Caki2 (cell line): Measurements from ENCODE around the gene PLAC8. TPM values are rescaled to one million over a fixed set of nuclear protein-coding genes. Genes with fewer than 3 reads are reported as not detected.
"Not testable (repeated sequence)": the region's sequence is repeated elsewhere in the genome, so short reads cannot be mapped to it uniquely, and the experiment has no call there.

Experiments used
- DNase-seq: peaks from one replicate; pipeline ENCODE4 v3.0.0-alpha.2; 2015; ENCODE audit warnings: low read depth
- in situ Hi-C: cut with HindIII; loops from 2 replicates; pipeline ENCODE4 v1.10.0; 2016; ENCODE audit warnings: low sequenced_read_pairs, low pct_unique_long_range_greater_than_20kb, mixed read lengths
- total RNA-seq: library from RNA; depleted of rRNA; stranded (reverse); fragments of >200 nt; shearing (Covaris generic); gene quantifications from 2 replicates; pipeline ENCODE4 v1.2.3, GENCODE V29; 2014; ENCODE audit warnings: low replicate concordance

The PLAC8 gene
- total RNA-seq, 1 experiment from 2014 or later, result not detected

DNA sequence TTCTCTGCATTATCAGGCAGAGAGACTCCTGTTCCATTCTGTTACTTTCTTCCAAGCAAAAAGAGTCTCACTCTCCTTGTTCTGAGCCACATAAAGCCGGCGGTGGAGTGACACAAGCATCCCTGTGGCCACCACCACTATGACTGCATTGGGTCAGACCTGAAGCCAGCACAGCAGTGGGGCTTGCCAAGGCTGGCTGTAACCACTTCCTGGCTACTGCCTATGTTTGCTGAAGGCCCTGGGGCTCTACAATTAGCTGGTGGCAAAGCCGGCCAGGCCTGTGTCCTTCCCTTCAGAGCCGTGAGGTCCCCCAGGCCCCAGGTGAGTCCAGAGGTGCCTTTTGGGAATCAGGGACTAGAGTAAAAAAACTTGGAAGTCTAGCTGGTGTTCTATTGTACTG is 31.8 kb downstream of the PLAC8 start:
- in situ Hi-C loops, result no loop called here
- no peak for DNase-seq

DNA sequence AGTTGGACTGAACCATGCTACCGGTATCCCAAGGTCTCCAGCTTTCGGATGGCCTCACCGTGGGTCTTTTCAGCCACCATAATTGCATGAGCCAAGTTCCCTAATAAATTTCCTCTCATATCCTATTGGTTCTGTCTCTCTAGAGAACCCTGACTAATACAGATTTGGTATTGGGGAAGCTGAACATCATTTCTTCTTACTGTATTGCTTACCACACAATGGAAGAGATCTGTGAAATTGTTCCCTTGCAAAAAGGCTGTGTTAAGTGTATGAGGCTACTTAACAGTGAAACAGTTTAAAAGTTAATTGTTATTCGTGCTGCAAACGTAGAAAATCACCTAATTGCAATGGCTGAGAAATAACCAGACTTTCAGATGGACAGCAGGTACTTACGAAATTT is 34.0 kb downstream of the PLAC8 start:
- no peak for DNase-seq
- in situ Hi-C loops, result no loop called here

DNA sequence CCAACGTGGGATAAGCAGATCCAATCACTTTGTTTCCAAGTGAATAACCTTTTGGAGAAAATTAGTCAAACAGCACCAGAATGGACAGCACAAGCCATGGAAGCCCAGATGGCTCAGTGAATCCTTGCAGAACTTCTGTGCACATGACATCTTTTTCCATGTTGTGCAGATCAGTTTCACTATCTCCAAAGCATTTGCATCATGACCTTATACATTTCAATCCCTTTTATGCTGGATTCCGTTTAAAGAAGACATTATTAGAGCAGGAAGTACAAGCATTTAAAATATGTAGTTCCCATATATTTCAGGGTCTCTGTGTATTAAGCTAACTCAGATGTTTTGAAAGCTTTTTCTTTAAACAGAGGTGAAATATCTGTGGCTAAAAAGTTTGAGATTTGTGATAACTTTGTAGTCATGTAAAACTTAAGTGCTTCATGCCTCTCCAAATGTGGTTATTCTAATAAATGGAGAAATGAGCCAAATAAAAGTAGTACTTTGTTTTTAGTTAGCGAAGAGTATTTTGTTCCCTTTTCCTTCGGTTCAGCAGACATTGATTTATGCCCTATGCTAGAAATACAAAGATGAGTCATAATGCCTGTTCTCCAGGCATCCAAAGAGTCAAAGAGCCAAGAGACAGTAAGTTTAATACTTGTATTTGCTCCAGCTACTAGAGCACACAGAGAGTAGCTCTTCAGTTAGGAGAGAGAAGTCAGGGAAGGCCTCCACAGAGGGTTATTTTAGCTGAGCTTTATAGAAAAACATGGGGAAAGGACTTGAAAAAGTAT is 39.0 kb downstream of the PLAC8 start:
- peak; percentile 12 for DNase-seq
- in situ Hi-C loops, result no loop called here

DNA sequence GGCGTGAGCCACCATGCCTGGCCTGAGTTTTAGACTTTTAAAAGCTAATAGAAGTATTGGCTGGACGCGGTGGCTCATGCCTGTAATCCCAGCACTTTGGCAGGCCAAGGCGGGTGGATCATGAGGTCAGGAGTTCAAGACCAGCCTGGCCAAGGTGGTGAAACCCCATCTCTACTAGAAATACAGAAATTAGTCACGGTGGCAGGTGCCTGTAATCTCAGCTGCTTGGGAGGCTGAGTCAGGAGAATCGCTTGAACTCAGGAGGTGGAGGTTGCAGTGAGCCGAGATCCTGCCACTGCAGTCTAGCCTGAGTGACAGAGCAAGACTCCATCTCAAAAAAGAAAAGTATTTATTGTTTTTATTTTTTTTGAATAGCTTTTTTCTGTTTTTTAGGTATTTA is 39.7 kb downstream of the PLAC8 start:
- DNase-seq, in situ Hi-C loops: not testable (repeated sequence)

DNA sequence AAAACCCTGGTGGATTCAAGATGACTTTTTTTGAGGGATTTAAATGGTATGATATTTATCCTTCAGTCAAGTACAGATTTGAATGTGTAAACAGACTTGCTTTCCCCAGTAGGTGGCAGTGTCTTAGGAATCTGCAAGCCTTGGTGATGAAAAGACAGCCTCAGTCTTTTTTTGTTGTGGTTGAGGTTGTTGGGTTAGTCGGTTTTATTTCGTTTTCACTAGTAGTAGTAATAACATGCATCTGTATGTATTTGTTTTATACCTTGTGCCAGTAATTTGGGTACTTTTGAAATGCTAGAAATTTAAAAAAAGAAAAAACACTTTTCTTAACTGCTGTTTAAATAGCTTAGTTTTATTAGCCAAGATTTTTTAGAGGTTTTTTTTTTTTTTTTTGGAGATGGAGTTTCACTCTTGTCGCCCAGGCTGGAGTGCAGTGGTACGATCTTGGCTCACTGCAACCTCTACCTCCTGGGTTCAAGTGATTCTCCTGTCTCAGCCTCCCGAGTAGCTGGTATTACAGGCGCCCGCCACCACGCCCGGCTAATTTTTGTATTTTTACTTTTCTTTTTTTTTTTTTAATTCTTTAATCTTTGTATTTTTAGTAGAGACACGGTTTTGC is 40.3 kb downstream of the PLAC8 start:
- DNase-seq, result peak; percentile 32
- in situ Hi-C loops, result no loop called here

DNA sequence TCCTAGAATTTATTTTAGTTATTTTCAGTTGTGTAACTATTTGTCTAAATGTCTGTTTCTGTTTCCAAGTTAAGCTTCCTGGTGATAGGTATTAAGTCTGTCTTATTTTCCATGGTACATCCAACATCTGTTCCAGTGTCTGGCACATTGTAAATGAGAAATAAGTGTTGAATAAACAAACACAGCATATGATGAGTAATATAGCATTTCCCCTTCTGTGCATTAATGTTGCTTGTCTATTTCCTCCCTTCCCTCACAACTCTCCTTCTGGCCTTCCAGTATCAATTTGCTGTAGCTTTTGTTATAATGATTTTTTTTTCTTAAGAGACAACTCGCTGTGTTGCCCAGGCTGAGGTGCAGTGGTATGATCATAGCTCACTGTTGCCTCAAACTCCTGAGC is 43.4 kb downstream of the PLAC8 start:
- DNase-seq, result no peak
- in situ Hi-C loops, result no loop called here

DNA sequence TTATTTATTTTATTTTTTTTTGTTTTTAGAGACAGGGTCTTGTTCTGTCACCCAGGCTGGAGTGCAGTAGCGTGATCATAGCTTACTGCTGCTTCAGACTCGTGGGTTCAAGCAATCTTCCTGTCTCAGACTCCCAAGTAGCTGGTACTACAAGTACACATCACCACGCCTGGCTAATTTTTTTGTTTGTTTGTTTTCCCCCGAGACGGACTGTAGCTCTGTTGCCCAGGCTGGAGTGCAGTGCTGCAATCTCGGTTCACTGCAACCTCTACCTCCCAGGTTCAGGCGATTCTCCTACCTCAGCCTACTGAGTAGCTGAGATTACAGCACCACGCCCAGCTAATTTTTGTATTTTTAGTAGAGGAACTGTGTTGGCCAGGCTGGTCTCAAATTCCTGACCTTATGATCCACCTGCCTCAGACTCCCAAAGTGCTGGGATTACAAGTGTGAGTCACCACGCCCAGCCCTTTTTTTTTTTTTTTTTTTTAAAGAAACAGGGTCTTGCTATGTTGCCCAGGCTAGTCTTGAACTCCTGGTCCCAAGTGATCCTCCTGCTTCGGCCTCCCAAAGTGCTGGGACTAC is 47.4 kb downstream of the PLAC8 start:
- peak; percentile 35 for DNase-seq
- in situ Hi-C loops, result no loop called here

DNA sequence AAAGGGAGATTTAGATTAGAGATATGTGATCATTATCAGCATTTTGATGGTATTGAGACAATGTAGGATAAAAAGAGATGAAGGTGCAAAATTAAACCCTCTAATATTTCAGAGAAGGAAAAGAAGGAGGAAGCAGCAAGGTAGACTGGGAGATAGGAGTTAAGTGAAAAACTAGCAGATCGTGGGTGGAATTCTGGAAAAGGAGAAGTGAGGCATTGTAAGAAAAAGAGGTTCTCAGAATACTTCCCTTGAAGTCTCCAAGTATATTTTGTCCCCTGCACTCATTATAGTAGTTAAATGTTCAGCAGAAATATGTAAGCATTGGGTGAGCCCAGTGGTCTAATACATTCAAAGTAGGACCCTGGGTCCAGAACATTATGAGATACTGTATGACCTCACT is 49.3 kb downstream of the PLAC8 start:
- in situ Hi-C loops, result no loop called here
- DNase-seq, result no peak

DNA sequence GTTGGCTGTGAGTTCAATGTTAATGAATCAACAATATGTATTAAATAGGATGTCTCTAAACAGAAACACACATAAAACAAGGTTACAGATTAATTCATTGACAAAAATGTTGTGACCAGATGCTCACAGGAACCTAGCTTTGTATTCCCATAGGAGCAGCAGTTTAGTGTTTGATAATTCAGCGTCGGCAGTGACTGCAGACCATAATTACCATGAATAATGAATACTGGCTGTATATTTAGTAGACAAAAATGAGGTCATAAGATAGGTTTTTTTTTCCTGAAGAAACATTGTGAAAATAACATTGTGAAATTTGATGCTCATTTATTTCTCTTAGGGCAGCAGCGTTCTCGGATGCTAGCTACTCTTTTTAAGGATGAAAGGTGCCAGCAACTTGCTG is 51.8 kb downstream of the PLAC8 start:
- in situ Hi-C loops, result no loop called here
- no peak for DNase-seq

DNA sequence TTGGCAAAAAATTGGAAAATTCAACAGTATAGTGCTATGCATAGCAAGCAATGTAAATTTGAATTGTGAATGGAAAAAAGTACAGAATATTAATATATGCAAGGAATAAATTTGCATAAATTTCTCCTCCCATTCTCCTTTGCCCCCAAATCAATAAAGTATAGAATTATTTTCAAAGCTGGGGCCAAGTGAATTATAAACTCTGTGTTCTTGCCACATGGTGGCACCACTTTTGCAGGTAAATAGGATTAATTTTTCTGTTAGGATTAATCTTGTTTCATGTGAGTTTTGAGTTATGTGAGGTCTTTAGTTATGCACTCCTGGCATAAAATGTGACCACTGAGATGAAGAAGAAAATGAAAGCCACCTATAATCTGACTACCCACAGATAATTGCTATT is 59.6 kb downstream of the PLAC8 start:
- in situ Hi-C loops, result no loop called here
- DNase-seq, result no peak

DNA sequence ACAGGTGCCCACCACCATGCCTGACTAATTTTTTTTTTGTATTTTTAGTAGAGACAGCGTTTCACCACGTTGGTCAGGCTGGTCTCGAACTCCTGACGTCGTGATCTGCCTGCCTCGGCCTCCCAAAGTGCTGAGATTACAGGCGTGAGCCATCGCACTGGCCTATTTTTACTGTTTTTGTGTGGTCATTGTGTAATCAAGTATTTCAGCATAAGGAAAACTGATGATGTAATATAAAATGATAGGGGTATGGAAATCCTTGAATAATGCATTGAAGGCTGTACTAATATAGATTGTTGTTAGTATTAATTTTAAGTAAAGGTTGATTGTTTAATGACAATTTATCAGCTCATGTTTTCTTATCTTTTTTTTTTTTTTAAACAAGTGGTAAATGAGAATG is 65.7 kb downstream of the PLAC8 start:
- in situ Hi-C loops, DNase-seq: not testable (repeated sequence)

DNA sequence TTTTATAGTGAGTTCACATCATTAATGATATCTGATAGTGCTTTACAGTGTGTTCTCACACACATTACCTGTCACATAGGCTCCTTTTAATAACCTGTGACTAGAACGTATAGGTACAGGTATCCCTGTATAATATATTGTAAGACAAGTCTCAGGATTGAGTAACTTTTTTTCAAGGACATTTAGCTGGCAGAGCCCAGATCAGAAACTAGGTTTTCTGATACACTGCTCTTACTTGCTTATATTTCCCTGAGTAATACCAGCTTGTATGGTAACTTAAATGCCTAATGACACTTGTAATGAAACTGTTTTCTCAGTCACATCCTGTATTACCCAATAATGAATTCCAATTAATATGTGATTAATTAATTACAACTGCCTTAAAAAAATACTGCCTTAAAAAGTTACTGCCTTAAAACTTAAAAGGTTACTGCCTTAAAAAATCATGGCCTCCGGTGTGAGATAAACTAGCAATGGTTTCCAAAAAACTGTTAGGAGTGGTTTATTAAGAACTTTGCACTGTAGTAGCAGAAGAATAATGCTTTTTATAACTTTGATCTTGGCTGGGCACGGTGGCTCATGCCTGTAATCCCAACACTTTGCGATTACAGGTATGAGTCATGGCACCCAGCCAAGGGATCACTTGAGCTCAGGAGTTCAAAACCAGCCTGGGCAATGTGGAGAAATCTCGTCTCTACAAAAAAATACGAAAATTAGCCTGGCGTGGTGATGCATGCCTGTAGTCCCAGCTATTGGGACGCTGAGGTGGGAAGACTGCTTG is 67.6 kb downstream of the PLAC8 start:
- in situ Hi-C loops, result no loop called here
- DNase-seq, result no peak

DNA sequence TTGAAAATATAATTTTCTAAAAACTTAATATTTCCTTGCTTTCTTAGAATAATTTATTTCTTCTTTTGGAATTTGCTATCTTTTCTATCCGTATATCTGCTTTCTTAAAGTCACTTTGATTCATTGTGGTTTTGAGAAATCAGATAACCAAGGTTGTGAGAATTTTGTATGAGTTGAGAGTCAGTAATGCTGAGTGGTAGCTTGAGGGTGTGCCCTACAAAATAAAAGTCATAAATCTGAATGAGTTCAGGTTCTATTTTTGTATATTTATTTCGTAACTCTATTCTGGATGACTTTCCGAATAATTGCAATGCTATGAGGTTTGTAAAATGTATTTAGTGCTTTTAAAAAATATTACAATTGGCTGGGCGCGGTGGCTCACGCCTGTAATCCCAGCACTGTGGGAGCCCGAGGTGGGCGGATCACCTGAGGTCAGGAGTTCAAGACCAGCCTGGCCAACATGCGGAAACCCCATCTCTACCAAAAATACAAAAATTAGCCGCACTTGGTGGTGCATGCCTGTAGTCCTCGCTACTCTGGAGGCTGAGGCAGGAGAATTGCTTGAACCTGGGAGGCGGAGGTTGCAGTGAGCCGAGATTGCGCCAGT is 70.6 kb downstream of the PLAC8 start:
- in situ Hi-C loops, result no loop called here
- no peak for DNase-seq

DNA sequence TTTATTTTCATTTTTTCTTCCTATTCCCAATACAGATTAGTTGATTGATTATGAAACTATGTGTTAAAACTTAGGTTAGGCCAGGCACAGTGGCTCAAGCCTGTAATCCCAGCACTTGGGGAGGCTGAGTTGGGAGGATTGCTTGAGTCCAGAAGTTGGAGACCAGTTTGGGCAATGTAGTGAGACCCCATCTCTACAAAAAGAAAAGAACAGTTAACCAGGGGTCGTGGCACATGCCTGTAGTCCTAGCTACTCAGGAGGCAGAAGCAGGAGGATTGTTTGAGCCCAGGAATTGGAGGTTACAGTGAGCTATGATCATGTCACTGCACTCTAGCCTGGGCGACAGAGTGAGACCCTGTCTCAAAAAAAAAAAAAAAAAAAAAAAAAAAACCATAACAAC is 71.4 kb downstream of the PLAC8 start:
- in situ Hi-C loops, DNase-seq: not testable (repeated sequence)

DNA sequence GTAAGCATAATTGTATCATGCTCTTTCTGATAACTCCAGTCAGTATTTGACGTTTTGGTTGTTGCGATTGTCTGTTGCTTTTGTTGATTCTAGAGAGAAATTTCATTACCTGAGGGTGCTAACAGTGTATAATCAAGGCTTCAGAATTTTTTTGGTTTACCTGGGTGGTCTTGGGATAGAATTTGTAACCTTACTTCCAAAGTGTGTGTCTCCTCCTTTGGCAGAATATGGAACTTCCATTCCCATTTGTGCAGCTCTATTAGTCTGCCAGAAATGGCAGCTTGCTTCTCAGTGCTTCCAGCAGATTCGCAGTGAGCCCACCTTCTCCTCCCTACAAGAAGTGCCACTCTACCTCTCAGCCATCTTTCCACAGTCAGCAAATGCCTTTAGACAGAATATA is 74.3 kb downstream of the PLAC8 start:
- in situ Hi-C loops, result no loop called here
- no peak for DNase-seq
